ENCODE results near the gene VTI1A. TPM values are rescaled to one million over a fixed set of nuclear protein-coding genes. Genes with fewer than 3 reads are reported as not detected.

The VTI1A gene
- polyA plus RNA-seq, 1 donor from 2014 or later = 28.7 TPM

DNA sequence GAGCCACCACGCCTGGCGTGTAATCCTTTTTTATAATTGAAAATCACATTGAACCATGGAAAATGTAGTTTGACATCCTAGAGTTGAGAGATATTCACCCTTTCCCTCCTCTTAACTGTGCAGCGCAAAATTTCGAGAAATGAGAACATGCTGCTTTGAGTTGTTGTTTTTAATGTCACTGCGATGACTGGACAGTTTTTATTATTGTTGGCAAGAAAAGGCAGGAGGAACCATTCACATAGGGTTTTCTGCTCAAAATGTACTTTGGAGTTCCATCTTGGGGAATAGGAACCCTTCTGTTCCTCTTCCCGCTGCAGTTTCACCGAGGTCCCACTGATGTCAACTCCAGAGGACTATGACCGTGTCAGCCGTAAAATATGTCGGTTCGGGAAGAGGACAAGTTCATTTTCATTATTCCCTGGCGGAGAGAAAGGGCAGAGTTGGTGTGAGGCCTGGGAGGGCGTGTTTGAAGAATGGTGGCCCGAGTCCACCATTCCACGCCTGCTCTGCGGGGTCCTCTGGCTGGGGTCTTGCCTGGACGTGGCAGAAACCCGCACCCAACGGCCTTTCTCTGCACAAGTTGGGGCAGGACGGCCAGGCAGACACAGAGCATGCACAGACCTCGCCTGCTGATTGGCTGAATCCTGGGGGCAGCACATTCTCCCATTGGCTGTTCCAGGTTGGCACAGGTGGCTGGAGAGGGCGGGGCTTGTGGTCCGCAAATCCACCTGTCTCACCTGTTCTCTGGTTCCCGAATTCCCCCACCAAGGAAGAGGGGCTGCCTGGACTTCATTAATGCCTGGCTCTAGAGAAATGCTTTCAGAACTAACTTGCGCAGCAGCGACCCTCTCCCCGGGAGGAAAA, 397.9 kb downstream of the VTI1A start:
- Histone ChIP-seq H2AFZ (ENCODE audit: low read depth, low read length) (no peak overlapping the region), H3K27ac (ENCODE audit: low read length) (no peak overlapping the region), H3K4me2 (ENCODE audit: low read length) (no peak overlapping the region), H3K27me3 (ENCODE audit: insufficient read depth, low read depth, low read length) (no peaks in the 10 kb centered on the region), H3K4me3 (ENCODE audit: low read length) (no peak overlapping the region), H3F3A (ENCODE audit: insufficient read depth, low read length, poor library complexity, severe bottlenecking) (no peaks in the 10 kb centered on the region), H4K20me1 (ENCODE audit: insufficient read depth) (no peaks in the 10 kb centered on the region), H3K9me2 (ENCODE audit: insufficient read depth, low read length) (no peaks in the 10 kb centered on the region), H3K79me2 (replicated peaks; ENCODE audit: insufficient read depth, low read length) (no peaks in the 10 kb centered on the region), H3K36me3 (ENCODE audit: insufficient read depth, low read length) (no peaks in the 10 kb centered on the region), H3K9ac (ENCODE audit: low read length) (no peak overlapping the region), H3K9me3 (ENCODE audit: low read length) (peaks cover 9% of the 10 kb centered on the region)
- TF ChIP-seq, protein P1, sequence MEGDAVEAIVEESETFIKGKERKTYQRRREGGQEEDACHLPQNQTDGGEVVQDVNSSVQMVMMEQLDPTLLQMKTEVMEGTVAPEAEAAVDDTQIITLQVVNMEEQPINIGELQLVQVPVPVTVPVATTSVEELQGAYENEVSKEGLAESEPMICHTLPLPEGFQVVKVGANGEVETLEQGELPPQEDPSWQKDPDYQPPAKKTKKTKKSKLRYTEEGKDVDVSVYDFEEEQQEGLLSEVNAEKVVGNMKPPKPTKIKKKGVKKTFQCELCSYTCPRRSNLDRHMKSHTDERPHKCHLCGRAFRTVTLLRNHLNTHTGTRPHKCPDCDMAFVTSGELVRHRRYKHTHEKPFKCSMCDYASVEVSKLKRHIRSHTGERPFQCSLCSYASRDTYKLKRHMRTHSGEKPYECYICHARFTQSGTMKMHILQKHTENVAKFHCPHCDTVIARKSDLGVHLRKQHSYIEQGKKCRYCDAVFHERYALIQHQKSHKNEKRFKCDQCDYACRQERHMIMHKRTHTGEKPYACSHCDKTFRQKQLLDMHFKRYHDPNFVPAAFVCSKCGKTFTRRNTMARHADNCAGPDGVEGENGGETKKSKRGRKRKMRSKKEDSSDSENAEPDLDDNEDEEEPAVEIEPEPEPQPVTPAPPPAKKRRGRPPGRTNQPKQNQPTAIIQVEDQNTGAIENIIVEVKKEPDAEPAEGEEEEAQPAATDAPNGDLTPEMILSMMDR (IDR thresholded peaks at IDR 0.05; ENCODE audit: poor library complexity, severe bottlenecking) = no peak
- TF ChIP-seq POLR2AphosphoS5 (IDR thresholded peaks at IDR 0.05) = no peak
- no peak for TF ChIP-seq EP300 (conservative IDR thresholded peaks at IDR 0.05; ENCODE audit: poor library complexity, severe bottlenecking)
- TF ChIP-seq MXI1 (conservative IDR thresholded peaks at IDR 0.05; ENCODE audit: poor library complexity, severe bottlenecking) = no peak

DNA sequence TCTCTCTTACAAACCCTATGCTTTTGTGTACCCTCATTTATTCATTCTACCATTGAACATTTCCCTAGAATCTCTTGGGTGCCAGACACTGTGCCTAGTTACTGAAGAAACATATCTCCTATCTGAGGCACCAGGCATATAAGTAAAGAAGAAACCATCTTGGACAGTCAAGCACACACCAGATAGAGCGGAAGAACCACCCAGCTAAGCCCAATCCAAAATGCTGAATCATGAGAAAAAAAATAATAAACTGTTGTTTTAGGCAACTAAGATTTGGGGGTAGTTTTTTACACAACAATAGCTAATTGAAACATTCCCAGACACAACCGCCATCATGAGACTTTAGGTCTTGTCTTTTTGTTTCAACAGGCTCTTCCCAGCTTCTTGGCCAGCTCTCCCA, 400.8 kb downstream of the VTI1A start:
- TF ChIP-seq EP300 (conservative IDR thresholded peaks at IDR 0.05; ENCODE audit: poor library complexity, severe bottlenecking) = no peak
- TF ChIP-seq EZH2 (IDR thresholded peaks at IDR 0.05; ENCODE audit: borderline replicate concordance, insufficient read depth, low read length, poor library complexity, severe bottlenecking) = no peak
- no peak for TF ChIP-seq POLR2AphosphoS5 (IDR thresholded peaks at IDR 0.05)
- TF ChIP-seq RAD21 (conservative IDR thresholded peaks at IDR 0.05) = no peak
- TF ChIP-seq MXI1 (conservative IDR thresholded peaks at IDR 0.05; ENCODE audit: poor library complexity, severe bottlenecking) = no peak
- TF ChIP-seq, protein P1 (IDR thresholded peaks at IDR 0.05; ENCODE audit: poor library complexity, severe bottlenecking) = no peak
- Histone ChIP-seq H3K4me2 (ENCODE audit: low read length) (no peak overlapping the region), H3K27me3 (ENCODE audit: insufficient read depth, low read depth, low read length) (no peaks in the 10 kb centered on the region), H3K9me2 (ENCODE audit: insufficient read depth, low read length) (no peaks in the 10 kb centered on the region), H3F3A (ENCODE audit: insufficient read depth, low read length, poor library complexity, severe bottlenecking) (no peaks in the 10 kb centered on the region), H4K20me1 (ENCODE audit: insufficient read depth) (no peaks in the 10 kb centered on the region), H3K27ac (ENCODE audit: low read length) (no peak overlapping the region), H2AFZ (ENCODE audit: low read depth, low read length) (no peak overlapping the region), H3K9me3 (ENCODE audit: low read length) (peaks cover 9% of the 10 kb centered on the region), H3K9ac (ENCODE audit: low read length) (no peak overlapping the region), H3K79me2 (replicated peaks; ENCODE audit: insufficient read depth, low read length) (no peaks in the 10 kb centered on the region), H3K4me3 (ENCODE audit: low read length) (no peak overlapping the region), H3K36me3 (ENCODE audit: insufficient read depth, low read length) (no peaks in the 10 kb centered on the region)

DNA sequence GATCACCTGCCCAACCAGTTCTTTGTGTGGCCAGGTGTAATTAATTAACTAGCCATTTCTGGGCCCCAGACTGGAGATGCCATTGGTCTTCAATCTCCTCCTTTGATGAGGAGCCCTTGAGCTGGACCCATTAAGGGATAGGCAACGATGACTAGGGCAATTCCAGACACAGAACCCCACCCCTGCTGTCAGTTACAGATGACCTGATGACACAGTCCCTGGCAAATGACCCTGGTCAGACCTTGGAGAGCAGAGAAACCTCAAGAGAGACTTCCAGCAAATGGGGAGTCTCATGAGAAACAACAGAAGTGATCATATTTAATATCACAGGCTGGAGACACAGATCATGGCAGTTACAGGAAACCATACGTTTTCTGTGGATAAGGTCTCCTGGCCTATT, 401.2 kb downstream of the VTI1A start:
- no peaks in the 10 kb centered on the region for H4K20me1 ChIP-seq (ENCODE audit: insufficient read depth)
- H3K79me2 ChIP-seq (replicated peaks; ENCODE audit: insufficient read depth, low read length) = no peaks in the 10 kb centered on the region
- H3K27ac ChIP-seq (ENCODE audit: low read length) = no peak overlapping the region
- H3F3A ChIP-seq (ENCODE audit: insufficient read depth, low read length, poor library complexity, severe bottlenecking) = no peaks in the 10 kb centered on the region
- no peaks in the 10 kb centered on the region for H3K9me2 ChIP-seq (ENCODE audit: insufficient read depth, low read length)
- TF ChIP-seq EP300 (conservative IDR thresholded peaks at IDR 0.05; ENCODE audit: poor library complexity, severe bottlenecking) = no peak
- TF ChIP-seq POLR2AphosphoS5 (IDR thresholded peaks at IDR 0.05) = no peak
- TF ChIP-seq RAD21 (conservative IDR thresholded peaks at IDR 0.05) = no peak
- TF ChIP-seq, protein P2, sequence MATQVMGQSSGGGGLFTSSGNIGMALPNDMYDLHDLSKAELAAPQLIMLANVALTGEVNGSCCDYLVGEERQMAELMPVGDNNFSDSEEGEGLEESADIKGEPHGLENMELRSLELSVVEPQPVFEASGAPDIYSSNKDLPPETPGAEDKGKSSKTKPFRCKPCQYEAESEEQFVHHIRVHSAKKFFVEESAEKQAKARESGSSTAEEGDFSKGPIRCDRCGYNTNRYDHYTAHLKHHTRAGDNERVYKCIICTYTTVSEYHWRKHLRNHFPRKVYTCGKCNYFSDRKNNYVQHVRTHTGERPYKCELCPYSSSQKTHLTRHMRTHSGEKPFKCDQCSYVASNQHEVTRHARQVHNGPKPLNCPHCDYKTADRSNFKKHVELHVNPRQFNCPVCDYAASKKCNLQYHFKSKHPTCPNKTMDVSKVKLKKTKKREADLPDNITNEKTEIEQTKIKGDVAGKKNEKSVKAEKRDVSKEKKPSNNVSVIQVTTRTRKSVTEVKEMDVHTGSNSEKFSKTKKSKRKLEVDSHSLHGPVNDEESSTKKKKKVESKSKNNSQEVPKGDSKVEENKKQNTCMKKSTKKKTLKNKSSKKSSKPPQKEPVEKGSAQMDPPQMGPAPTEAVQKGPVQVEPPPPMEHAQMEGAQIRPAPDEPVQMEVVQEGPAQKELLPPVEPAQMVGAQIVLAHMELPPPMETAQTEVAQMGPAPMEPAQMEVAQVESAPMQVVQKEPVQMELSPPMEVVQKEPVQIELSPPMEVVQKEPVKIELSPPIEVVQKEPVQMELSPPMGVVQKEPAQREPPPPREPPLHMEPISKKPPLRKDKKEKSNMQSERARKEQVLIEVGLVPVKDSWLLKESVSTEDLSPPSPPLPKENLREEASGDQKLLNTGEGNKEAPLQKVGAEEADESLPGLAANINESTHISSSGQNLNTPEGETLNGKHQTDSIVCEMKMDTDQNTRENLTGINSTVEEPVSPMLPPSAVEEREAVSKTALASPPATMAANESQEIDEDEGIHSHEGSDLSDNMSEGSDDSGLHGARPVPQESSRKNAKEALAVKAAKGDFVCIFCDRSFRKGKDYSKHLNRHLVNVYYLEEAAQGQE (IDR thresholded peaks at IDR 0.05; ENCODE audit: borderline replicate concordance) = no peak
- no peak for TF ChIP-seq MXI1 (conservative IDR thresholded peaks at IDR 0.05; ENCODE audit: poor library complexity, severe bottlenecking)
- TF ChIP-seq, protein P1 (IDR thresholded peaks at IDR 0.05; ENCODE audit: poor library complexity, severe bottlenecking) = no peak
- no peak for TF ChIP-seq EZH2 (IDR thresholded peaks at IDR 0.05; ENCODE audit: borderline replicate concordance, insufficient read depth, low read length, poor library complexity, severe bottlenecking)
- TF ChIP-seq TAF1 (IDR thresholded peaks at IDR 0.05; ENCODE audit: low read depth) = no peak
- no peak for TF ChIP-seq SMC3 (conservative IDR thresholded peaks at IDR 0.05; ENCODE audit: poor library complexity)
- no peak overlapping the region for H3K9ac ChIP-seq (ENCODE audit: low read length)
- no peak overlapping the region for H2AFZ ChIP-seq (ENCODE audit: low read depth, low read length)
- H3K4me3 ChIP-seq (ENCODE audit: low read length) = no peak overlapping the region
- no peak overlapping the region for H3K4me2 ChIP-seq (ENCODE audit: low read length)
- H3K36me3 ChIP-seq (ENCODE audit: insufficient read depth, low read length) = no peaks in the 10 kb centered on the region
- H3K27me3 ChIP-seq (ENCODE audit: insufficient read depth, low read depth, low read length) = no peaks in the 10 kb centered on the region
- H3K9me3 ChIP-seq (ENCODE audit: low read length) = peaks cover 9% of the 10 kb centered on the region
